GM21825 (cell line): ENCODE measurements around the gene INTS15.
"Not testable (repeated sequence)": the region's sequence is repeated elsewhere in the genome, so short reads cannot be mapped to it uniquely, and the experiment has no call there.

Experiments used
- ATAC-seq: cut with Tn5 transposase; IDR thresholded peaks from one replicate; pipeline ENCODE4 v1.9.1; 2021; ENCODE audit warnings: mild to moderate bottlenecking, moderate library complexity; ENCODE audit not compliant: unreplicated experiment

Gene INTS15

GRCh38 chr7:6576867-6577368 is 12.9 kb upstream of the INTS15 start:
- ATAC-seq: not testable (repeated sequence)

DNA sequence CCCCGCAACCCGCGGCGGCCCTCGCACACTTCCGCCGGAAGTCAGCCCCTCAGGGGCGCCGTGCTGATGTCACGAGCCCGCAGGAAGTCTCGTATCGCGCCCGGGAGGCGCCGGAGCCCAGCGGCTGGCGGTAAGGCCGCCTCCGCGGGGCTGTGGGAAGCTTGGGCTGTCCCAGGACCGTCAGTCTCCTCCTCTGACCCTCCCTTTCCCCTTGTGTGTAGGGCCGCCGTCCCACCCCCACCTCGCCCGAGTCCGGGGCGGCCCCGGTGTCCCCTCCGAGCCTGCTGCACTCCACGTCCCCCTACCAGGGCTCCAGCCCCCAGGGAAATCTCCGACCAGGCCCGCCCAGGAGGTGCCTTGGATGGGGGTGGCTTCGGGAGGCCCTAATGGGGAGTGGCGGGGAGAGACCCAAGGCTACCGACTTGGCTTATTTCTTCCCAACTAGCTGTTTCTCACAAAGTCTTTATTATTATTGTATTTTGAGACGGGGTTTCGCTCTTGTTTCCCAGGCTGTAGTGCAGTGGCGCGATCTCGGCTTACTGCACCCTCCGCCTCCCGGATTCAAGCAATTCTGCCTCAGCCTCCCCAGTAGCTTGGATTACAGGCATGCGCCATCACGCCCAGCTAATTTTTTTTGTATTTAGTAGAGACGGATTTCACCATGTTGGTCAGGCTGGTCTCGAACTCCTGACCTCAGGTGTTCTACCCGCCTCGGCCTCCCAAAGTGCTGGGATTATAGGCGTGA is 12.3 kb upstream of the INTS15 start, which contains the start of gene ZDHHC4:
ZDHHC4 (plus strand) TSS at position 86 of the 745 bp plus-strand sequence. CDS start 3,108 bp downstream, outside the sequence.
- ATAC-seq: peak; percentile 93

DNA sequence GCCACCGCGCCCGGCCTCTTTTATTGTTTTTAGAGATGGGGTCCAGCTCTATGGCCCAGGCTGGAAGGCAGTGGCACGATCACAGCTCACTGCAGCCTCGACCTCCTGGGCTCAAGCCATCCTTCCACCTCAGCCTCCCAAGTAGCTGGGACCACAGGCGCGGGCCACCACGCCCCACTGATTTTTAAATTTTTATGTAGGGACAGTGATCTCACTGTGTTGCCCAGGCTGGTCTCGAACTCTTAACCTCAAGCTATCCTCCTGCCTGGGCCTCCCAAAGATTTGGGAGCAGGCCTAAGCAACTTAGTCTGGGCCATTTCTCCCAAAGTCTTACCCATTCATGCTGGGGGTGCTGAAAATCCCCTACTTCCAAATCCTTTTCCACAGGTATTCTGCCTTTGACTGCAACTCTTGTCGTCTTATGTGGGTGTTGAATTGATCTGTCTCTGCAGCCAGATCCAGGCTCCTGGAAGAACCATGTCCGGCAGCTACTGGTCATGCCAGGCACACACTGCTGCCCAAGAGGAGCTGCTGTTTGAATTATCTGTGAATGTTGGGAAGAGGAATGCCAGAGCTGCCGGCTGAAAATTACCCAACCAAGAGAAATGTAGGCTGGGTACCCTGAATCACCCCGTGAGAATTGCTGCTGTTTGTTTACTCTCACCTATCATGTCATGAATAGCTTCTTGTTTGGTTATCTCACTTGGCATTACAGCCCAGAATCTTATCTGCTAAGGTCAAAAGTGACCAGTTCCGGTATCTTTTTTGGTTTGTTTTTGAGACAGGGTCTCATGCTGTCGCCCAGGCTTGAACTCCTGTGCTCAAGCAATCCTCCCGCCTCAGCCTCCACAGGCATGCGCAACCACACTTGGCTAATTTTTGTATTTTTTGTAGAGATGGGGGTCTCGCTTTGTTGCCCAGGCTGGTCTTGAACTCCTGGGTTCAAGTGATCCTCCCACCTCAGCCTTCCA is 11.4 kb upstream of the INTS15 start:
- no peak for ATAC-seq

DNA sequence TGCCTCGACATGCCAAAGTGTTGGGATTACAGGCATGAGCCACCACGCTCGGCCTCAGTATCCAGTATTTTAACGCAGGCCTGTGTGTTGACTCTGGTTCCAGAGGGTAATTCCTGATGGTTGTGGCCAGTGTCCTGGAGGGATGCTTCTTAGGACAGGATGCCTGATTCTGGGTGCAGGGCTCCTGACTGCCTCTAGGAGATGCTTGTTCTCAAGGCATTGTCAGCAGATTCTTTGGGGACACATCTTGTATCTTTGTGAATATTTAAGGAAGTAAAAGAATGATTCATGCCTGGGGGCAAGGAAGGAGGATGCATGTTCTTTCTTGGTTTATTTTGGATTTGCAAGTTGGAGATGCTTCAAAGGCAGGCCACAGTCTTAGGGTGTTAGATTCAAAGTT is 10.4 kb upstream of the INTS15 start:
- no peak for ATAC-seq

- ATAC-seq: not testable (repeated sequence)
Observed at GRCh38 chr7:6585746-6586432, 3.9 kb upstream of the INTS15 start.

- no peak for ATAC-seq
Observed at GRCh38 chr7:6588566-6588965, 1.3 kb upstream of the INTS15 start.

DNA sequence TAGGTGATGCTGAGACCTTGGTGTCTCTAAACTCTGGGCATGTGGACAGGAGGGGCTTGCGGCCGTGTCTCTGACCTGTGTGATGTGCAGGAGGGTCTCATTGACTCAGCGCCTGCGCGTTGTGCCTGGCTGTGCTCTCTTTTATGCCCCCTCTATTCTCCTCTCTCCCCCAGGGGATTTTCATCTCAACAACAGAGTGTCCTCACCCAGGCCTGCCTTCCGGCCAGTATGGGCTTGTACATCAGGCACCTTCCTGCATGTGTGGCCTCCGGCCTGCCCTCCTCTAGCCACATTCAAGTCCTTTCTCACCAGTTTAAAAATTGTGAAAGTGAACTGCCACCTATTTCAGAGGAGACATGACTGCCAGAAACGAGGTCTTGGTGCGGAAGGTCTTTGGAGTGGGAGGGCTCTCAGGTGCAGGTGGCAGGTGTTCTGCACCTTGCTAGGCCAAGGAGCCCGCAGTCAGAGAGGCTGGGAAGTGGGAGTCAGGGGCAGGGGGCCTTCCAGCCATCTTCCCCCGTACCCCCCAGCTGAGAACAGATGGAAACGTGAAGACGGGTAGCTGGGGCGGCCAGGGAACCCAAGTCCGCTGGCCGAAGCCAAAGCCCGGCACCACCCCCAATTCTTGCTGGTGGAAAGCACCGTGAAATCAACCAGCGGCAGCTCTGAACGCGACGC is 531 bp upstream of the INTS15 start:
- no peak for ATAC-seq

GRCh38 chr7:6590645-6591110 is 857 bp downstream of the INTS15 start:
- no peak for ATAC-seq

GRCh38 chr7:6600093-6600492 is 10.3 kb downstream of the INTS15 start:
- no peak for ATAC-seq

DNA sequence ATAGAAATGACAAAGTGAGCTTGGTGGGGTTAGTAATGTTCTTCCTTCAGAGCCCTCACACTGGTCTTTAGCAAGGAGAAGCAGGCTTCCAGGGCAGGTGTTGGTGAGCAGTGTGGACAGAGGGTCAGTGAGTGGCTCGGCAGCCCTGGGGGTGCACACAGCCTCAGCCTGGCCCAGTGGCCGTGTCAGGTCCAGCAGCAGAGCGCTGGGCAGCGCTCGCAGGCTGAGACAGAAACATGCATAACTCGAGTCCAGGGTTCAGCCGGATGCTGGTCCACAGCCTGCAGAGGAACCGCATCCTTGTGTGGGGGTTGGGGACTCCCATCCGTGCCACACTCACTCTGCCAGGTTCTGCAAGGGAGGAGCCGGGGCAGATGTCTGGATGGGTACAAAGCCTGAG is 14.6 kb downstream of the INTS15 start:
- no peak for ATAC-seq

DNA sequence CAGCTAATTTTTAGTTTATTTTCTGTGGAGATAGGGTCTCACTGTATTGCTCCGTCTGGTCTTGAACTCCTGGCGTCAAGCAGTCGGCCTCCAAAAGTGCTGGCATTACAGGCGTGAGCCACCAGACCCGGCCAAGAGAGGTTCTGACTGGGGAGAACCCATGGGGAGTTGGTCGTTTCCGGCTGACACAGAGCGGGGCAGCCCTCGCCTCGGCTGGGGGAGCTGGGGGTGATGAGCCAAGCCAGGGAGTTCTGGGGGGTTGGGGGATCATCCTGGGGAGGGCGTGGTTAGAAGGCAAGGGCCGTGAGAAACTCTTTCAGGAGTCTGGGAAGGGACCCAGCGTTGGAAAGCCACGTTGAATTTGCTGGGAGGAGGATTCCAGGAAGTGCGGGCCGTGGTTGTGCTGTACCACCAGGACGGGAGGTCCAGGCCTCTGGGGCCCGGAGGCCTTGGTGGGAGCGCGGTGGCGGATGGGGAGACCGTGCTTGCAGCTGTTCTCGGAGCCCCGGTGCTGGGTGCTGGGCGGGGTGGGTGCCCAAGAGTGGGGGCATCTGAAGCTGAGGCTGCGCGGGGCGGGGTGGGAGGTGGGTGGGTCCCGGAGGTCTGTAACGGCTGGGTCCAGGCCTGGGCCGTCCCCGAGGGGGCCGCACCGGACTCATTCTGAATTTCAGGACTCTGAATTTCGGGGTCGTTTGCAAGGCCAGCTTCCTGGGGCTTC is 17.2 kb downstream of the INTS15 start:
- ATAC-seq: no peak

DNA sequence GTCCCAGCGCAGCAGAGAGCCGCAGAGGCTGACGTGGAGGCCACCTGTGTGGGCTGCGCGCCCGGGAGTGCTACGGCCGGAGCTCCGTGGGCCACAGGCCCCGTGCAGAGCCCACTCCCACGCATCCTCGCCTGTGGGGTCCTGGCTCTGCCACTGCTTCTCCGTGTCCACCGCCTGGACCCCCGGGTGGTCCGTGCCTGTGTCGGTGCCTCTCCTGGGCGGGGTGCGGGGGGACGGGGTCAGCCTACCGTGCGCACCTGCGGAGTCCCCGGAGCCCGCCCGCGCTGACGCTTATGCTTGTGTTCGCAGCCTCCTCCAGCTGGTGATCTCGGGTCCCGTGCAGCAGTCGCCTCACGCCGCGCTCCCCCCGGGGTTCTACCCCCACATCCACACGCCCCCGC is 17.8 kb downstream of the INTS15 start:
- ATAC-seq: no peak

GRCh38 chr7:6608081-6608480 is 18.3 kb downstream of the INTS15 start:
- no peak for ATAC-seq

- ATAC-seq: no peak
Observed at GRCh38 chr7:6608794-6609193, 19.0 kb downstream of the INTS15 start.

DNA sequence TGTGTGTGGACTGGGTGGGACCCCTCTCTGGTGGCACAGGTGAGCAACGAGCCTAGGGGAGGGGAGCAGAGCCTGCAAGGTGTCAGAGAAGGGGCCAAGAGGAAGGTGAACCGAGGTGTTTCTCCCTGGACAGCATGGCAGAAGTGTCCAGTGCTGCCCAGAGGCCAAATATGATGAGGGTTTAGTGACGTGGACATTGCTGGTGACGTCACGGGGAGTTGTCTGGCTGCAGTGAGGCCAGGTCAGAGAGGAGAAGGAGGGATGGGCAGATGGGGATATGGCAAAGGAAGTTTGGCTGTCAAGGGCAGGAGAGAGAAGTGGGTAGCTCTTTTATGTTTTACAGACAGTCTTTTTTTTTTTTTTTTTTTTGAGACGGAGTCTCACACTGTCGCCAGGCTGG is 23.0 kb downstream of the INTS15 start:
- ATAC-seq: no peak

DNA sequence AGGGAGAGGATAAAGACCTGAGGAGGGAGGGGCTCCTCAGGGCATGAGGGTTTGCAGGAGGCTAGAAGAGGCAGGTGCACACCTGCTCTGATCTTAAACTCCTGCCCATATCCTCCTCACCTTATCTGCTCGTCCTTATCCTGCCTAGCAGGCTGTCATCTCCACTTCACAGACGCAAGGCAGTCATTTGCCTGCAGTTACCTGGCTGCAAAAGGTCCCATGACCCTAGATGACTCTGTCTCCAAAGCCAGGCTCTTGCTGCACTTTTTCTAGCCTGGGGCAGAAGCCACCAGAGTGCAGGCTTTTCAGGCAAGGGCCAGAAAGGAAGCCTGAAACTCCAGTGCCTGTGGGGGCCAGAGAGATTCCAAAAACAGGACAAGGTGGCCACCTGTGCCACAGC is 23.9 kb downstream of the INTS15 start:
- no peak for ATAC-seq

GRCh38 chr7:6614953-6615722 is 25.3 kb downstream of the INTS15 start, which contains the start of gene ZNF853:
Gene ZNF853, plus strand, starts transcription at chr7:6615610. Its CDS starts 565 bp downstream, at chr7:6616175.
- no peak for ATAC-seq

- no peak for ATAC-seq
Observed at GRCh38 chr7:6615723-6616555, 26.1 kb downstream of the INTS15 start.
